Activated CD4-positive, alpha-beta T cell treated with anti-CD3 and anti-CD28 coated beads for 4 hours (primary cell): ENCODE results near the gene SP1.
A peak's percentile ranks its signal among the peaks of the same experiment; 100 is the strongest.
"Not testable (repeated sequence)": the region's sequence is repeated elsewhere in the genome, so short reads cannot be mapped to it uniquely, and the experiment has no call there.

Experiments
- DNase-seq, 2 donors: peaks; one replicate each; pipeline ENCODE4 v3.0.0-alpha.2; 2020

The SP1 gene

DNA sequence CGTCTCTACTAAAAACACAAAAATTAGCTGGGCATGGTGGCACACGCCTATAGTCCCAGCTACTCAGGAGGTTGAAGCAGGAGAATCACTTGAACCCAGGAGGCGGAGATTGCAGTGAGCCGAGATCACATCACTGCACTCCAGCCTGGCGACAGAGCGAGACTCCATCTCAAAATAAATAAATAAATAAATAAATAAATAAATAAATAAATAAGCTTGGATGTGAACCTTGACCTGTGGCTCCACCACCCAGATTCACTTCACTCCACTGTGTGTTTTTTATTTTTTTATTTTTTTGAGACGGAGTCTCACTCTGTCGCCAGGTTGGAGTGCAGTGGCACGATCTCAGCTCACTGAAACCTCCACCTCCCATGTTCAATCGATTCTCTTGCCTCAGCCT is 18.3 kb upstream of the SP1 start:
- DNase-seq: not testable (repeated sequence)

DNA sequence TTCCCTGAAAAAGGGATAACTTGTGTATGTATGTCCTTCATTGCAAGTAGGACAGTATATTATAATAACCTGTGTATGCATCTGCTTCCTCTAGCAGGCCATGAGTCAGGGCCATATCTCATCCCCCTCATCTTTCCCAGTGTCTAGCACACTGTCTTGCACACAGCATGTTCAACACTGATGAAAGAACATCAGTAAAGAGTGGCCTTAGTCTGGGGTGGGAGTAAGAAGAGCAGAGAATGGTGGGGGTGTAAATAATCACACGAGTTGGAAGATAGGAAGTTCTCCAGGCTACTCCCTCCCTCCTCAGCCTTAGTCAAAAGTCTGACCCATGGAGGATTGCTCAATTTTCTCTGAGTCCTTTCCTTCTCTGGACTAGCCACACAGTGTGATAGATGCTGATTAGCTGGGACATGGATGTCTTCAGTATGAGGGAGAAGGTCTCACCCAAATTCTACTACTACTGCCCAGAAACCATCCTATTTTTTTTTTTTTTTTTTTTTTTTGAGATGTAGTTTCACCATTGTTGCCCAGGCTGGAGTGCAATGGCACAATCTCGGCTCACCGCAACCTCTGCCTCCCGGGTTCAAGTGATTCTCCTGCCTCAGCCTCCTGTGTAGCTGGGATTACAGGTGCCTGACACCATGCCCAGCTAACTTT is 14.6 kb upstream of the SP1 start:
- no peak for DNase-seq

DNA sequence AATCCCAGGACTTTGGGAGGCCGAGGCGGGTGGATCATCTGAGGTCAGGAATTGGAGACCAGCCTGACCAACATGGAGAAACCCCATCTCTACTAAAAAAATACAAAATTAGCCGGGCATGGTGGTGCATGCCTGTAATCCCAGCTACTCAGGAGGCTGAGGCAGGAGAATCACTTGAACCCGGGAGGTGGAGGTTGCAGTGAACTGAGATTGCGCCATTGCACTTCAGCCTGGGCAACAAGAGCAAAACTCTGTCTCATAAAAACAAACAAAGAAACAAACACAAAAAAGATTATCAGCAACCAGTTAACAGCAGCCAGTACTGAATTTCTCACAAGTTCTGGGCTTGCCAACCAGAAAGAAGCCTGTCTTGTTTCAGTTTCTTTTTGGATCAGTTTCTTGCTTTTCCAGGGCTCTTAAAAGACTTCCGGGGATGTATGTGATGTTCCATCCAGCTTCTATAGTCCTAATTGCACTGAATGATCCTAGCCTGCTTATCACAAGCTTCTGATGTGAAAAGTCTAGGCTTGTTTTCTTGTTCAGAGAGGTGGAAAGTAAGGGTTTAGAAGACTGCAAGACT is 6.3 kb upstream of the SP1 start:
- DNase-seq: not testable (repeated sequence)

DNA sequence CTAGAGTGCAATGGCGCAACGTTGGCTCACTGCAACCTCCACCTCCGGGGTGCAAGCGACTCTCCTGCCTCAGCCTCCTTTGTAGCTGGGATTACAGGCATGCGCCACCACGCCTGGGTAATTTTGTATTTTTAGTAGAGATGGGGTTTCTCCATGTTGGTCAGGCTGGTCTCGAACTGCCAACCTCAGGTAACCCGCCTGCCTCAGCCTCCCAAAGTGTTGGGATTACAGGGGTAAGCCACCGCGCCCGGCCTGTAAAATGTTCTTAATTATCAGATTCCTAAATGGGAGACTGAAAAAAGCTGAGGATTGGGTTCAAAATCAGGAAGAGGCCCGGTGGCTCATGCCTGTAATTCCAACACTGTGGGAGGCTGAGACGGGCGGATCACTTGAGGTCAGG is 5.7 kb upstream of the SP1 start:
- not testable (repeated sequence) for DNase-seq

DNA sequence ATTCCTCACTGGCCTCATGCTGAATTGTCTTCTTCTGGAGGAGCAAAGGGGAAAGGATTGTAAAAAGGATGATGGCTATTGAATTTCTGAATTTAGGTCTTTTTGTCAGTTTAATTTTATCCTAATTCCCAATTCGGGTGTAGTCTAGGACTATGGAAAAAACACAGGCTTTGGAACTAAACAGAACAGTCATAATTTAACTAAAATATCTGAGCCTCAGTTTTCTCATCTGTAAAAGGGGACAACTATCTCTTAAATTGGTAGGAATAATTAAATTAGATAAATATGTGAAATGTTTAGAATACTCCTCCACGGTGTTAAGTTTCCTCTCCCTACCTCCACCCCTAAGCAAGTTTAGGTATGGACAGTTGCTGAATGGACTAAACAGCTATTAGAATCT is 3.2 kb upstream of the SP1 start:
- no peak for DNase-seq

DNA sequence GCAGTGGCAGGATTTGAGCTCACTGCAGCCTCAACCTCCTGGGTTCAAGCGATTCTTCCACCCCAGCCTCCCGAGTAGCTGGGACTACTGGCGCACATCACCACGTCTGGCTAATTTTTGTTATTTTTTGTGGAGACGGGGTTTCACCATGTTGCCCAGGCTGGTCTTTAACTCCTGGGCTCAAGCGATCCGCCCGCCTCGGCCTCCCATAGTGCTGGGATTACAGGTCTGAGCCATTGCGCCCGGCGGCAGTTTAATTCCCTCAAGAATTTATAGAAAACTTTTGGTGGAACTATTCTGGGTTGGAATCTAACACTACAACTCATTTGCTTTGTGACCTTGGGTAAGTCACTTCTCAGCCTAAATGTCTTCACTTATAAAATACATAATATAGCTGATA is 1.8 kb upstream of the SP1 start:
- DNase-seq: no peak

DNA sequence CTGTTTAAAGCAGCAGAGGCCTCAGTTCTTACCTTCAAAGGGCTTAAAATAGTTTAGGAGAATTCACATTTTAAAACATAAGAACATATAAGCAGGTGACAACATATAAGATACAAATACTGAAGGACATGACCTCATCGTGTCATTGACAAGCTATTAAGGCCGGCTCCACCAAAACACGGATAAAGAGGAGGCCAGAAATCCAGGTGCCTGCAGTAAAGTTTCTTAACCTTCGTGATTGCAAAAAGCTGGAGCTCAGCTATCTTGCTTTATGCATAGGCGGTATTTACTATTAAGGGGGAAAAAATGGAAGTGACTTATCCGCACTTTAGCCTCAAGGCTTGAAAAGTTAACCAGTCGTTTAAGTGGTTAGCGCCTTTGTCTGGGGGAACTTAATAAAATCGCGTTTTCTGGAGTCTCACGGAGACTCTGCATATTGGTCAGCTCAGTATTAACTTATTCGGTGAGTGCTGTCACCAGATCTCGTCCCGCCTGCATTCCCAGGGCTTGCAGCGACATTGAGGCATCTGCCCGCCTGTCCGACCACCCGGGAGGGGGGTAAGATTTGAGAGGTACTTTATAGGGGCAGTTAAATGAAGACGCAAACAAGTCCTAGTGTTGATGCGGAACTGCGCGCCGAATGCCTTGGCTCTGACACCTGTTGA is 1.1 kb upstream of the SP1 start:
- no peak for DNase-seq

DNA sequence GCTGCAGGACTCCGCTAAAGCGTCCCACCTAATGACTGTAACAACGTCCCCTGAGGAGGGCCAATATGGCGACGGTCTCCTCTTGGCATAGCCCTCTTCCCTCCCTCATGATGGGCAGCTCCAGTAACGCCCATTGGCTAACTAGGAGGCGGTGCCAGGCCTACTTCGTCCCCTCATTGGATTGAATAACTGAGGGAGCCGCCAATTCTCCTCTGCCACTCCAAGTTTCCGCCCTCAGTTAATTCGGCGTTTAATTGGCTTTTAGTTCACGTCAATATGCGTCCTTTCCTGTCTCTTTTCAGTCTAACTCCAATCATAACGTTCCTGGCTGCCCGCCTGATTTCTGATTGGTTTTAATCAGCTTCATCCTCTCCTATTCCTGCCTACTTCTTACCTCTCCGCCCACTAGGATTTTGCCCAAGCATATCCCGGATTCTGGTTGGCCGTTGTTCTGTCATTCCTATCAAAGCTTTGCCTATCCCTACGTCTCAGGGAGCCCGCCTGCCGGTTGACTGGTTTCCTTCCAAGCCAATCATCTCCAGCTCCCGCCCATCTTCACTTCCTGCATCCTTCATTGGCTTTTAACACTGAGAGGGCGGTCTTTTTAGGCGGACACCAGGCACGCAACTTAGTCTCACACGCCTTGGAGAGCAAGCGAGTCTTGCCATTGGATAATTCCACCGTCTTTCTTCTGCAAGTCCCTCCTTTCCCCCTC is 430 bp upstream of the SP1 start:
- DNase-seq: peak; percentile 89 to 97

DNA sequence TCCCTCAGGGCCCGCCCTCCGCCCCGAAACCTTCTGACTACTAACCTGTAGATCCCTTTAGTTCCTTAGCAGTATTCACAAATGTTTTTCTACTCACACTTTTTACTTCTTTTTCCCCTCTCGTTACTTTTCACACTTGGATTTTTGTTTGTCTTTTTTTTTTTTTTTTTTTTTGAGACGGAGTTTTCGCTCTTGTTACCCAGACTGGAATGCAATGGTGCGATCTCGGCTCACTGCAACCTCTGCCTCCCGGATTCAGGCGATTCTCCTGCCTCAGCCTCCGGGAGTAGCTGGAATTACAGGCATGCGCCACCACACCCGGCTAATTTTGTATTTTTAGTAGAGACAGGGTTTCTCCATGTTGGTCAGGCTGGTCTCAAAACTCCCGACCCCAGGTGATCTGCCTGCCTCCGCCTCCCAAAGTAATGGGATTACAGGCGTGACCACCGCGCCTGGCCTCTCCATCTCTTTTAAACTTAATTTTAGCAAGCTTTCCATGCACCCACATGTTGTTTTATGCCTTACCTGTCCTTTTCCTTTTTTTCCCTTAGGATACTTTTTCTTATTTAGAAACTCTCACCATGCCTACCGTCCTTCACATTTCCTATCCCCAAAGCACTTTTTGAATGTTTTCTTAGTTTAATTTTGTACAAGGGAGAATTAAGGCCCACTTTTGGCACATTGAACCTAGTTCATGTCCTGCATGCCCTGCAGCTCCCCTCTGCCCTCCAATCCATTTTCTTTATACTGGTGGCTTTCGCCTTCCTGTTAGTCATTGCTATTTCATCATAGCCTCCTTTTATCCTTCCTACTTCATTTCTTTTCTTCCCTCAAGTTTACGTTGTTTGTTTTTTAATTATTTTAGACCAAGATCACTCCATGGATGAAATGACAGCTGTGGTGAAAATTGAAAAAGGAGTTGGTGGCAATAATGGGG is 1.1 kb downstream of the SP1 start:
- DNase-seq: no peak

DNA sequence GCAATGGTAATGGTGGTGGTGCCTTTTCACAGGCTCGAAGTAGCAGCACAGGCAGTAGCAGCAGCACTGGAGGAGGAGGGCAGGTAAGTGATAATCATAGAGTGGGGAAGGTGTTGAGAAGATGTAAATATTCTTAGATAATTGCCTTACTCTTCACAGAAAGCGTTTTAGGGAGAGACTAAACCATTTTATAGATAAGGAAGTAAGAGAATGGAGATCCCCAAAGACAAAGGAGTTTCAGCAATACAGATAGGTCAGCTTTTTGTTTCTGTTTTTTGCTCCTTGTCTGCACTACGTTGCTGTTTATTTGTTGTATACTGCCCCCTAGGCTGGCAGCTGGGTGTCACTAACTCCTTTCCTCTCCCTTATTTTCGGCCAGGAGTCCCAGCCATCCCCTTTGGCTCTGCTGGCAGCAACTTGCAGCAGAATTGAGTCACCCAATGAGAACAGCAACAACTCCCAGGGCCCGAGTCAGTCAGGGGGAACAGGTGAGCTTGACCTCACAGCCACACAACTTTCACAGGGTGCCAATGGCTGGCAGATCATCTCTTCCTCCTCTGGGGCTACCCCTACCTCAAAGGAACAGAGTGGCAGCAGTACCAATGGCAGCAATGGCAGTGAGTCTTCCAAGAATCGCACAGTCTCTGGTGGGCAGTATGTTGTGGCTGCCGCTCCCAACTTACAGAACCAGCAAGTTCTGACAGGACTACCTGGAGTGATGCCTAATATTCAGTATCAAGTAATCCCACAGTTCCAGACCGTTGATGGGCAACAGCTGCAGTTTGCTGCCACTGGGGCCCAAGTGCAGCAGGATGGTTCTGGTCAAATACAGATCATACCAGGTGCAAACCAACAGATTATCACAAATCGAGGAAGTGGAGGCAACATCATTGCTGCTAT is 2.0 kb downstream of the SP1 start:
- DNase-seq: peak; percentile 25 to 46

DNA sequence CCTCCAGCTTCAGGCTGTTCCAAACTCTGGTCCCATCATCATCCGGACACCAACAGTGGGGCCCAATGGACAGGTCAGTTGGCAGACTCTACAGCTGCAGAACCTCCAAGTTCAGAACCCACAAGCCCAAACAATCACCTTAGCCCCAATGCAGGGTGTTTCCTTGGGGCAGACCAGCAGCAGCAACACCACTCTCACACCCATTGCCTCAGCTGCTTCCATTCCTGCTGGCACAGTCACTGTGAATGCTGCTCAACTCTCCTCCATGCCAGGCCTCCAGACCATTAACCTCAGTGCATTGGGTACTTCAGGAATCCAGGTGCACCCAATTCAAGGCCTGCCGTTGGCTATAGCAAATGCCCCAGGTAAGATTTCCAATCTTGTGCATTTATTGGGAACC is 3.3 kb downstream of the SP1 start:
- no peak for DNase-seq

DNA sequence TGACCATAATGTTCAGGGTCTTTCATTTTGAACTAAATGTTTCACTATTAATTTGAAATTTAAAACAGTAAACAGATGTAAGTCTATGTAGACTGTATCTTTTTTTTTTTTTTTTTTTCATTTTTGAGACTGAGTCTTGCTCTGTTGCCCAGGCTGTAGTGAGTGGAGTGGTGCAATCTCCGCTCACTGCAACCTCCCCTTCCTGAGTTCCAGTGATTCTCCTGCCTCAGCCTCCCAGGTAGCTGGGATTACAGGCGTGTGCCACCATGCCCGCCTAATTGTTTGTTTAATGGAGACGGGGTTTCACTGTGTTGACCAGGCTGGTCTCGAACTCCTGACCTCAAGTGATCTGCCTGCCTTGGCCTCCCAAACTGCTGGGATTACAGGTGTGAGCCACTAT is 6.4 kb downstream of the SP1 start:
- not testable (repeated sequence) for DNase-seq

DNA sequence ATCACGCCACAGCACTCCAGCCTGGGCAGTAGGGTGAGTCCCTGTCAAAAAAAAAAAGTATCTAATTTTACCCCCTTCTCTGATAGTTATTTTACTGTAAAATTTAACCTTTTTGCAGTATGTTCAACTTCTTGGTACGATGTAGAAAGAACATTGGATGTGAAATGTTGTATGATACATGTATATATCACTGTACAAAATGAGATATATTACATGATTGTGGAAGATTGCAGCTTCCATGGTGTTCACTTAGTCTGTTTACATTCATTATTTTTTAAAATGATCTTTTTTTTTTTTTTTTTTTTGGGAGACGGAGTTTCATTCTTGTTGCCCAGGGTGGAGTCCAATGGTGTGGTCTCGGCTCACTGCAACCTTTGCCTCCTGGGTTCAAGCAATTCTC is 9.0 kb downstream of the SP1 start:
- no peak for DNase-seq

DNA sequence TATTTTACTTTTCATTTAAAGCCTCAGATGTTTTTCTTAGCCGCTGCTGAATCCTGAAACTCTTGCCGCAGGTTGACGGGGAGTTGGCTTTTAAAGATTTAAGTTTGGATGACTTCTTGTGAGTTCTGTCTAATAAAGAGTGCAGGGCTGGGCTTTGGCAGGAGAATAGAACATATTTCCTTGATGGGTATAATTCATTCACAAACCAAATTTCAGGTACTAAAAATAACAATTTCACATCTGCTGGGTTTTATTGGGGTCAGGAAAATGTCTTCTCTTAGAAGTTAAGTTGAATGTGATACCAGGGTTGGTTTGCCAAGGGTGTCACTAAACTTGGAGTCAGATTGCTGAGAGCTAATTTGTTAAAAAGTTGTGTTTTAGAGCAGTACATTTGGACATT is 9.7 kb downstream of the SP1 start:
- DNase-seq: no peak

DNA sequence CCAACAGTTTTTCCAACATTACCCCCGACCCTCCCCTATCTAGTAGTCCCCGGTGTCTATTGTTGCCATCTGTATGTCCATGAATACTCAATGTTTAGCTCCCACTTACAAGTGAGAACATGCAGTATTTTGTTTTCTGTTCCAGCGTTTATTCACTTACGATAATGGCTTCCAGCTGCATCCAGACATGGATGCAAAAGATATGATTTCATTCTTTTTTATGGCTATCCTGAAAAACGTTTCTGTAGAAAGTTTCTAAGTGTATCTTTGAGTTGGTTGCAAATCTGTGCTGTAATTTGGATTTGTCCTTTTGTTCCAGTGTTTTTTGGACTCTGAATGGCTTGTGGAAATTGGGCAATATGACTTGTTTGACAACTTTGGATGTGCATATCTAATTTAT is 11.7 kb downstream of the SP1 start:
- DNase-seq: no peak

DNA sequence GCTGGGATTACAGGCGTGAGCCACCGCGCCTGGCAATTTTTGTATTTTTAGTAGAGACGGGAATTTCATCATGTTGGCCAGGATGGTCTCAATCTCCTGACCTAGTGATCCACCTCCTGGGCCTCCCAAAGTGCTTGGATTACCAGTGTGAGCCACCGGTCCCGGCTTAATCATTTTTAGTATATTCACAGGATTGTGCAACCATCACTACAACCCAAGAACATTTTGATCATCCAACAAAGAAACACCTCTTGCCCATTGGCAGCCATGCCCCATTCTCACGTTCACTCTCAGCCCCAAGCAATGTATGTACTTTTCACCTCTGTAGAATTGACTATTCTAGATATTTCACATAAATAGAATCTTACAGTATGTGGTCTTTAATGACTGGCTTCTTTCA is 19.9 kb downstream of the SP1 start:
- DNase-seq: no peak

DNA sequence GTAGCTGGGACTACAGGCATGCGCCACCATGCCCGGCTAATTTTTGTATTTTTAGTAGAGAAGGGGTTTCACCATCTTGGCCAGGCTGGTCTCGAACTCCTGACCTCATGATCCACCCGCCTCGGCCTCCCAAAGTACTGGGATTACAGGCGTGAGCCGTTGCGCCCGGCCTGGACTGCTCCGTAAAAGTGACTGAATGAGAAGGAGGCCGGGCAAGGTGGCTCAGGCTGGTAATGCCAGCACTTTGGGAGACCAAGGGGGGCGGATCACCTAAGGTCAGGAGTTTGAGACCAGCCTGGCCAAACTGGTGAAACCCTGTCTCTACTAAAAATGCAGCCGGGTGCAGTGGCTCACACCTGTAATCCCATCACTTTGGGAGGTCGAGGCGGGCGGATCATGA is 22.4 kb downstream of the SP1 start:
- not testable (repeated sequence) for DNase-seq

DNA sequence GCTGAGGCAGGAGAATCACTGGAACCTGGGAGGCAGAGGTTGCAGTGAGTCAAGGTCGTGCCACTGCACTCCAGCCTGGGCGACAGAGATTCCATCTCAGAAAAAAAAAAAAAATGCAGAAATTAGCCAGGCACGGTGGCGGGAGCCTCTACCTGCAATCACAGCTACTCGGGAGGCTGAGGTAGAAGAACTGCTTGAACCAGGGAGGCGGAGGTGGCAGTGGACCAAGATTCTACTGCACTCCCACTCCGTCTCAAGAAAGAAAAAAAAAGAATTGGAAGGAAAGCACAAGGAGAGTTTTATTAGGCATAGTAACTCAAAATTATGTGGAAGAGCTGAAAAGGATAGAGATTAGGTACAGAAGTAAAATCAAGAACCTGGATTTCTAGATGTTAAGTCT is 22.9 kb downstream of the SP1 start:
- no peak for DNase-seq

DNA sequence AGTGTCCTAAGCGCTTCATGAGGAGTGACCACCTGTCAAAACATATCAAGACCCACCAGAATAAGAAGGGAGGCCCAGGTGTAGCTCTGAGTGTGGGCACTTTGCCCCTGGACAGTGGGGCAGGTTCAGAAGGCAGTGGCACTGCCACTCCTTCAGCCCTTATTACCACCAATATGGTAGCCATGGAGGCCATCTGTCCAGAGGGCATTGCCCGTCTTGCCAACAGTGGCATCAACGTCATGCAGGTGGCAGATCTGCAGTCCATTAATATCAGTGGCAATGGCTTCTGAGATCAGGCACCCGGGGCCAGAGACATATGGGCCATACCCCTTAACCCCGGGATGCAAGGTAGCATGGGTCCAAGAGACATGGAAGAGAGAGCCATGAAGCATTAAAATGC is 31.0 kb downstream of the SP1 start:
- no peak for DNase-seq

DNA sequence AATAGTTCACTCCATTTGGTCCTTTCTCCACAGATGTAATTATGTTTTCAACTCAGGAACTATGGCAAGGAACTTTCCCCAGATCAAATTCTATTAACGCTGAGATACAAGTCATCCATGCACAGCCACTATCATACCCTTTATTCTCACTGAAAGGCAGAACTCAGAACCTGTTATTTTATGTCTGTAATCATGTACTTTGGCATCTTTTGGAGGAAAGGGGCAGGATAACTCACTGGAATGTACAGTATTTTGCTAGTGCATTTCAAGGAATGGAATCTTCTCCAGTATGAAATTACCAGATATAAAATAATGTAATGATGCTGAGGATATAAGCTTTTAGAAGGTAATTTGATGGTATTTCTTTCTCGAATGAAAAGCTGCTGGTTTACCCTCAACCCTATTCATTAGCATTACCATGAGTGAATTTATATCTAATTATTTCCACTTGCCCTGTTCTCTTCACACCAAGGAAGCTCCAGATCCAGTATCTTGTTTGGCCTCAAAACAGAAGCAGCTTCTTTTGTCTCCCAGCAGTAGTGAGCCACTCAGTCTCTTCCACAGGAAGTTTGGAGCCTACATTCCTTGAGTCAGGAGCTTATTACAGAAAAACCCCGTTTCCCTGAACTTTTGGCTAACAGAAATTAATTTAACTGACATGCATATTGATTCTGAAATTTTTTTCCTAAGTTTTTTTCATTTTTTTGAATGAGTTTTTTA is 33.7 kb downstream of the SP1 start:
- no peak for DNase-seq
